22Rv1 (cell line): ENCODE results near the gene ACVRL1.

Experiments
- H3K27ac ChIP-seq: fragments of 450-650 bp; 2 replicates; pipeline ENCODE4 v1.5.1; 2017
- ZFX ChIP-seq: fragments of 450-650 bp; IDR thresholded peaks from 2 replicates; pipeline ENCODE4 v1.6.1; 2017; ENCODE audit warnings: antibody characterized with exemption, borderline replicate concordance
- TF ChIP-seq, protein P1 (sequence below): fragments of 450-650 bp; IDR thresholded peaks from 2 replicates; pipeline ENCODE4 v1.5.1; 2017; ENCODE audit warnings: mild to moderate bottlenecking

The ACVRL1 gene

DNA sequence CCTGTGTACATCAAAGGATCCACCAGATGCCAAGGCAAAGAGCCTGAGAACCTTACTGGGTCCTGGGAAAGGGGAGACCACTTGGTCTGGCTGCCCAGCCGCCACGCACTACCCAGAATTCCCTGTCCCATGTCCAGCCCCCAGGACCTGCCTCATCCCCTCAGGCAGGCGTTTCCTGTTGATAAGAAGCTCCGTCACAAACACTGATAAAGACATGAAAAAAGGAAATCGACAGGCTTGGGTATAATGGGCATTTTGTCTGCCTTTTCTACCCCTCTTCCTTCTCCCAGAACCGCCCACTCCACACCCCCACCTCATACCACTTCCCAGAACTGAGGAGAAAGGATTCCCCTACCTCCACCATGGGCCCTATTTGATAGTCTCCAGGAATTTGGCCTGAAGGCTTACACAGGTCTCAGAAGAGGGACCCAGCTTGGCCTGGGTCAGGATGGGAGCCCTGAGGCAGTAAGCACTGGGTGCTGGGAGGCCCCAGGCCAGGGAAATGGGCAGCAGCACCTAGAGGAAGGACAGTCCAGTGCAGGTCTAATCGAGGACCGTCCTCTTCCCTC lies 18.8 kb downstream of the ACVRL1 start:
- H3K27ac ChIP-seq, result no peak overlapping the region

GRCh38 chr12:51926718-51927117 lies 19.4 kb downstream of the ACVRL1 start:
- no peak overlapping the region for H3K27ac ChIP-seq
- TF ChIP-seq ZFX, result no peak
- TF ChIP-seq, protein P1, sequence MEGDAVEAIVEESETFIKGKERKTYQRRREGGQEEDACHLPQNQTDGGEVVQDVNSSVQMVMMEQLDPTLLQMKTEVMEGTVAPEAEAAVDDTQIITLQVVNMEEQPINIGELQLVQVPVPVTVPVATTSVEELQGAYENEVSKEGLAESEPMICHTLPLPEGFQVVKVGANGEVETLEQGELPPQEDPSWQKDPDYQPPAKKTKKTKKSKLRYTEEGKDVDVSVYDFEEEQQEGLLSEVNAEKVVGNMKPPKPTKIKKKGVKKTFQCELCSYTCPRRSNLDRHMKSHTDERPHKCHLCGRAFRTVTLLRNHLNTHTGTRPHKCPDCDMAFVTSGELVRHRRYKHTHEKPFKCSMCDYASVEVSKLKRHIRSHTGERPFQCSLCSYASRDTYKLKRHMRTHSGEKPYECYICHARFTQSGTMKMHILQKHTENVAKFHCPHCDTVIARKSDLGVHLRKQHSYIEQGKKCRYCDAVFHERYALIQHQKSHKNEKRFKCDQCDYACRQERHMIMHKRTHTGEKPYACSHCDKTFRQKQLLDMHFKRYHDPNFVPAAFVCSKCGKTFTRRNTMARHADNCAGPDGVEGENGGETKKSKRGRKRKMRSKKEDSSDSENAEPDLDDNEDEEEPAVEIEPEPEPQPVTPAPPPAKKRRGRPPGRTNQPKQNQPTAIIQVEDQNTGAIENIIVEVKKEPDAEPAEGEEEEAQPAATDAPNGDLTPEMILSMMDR, result peak; percentile 79

More for the DNA sequence above, 18.8 kb downstream of the ACVRL1 start:
- TF ChIP-seq, protein P1, result no peak
- TF ChIP-seq ZFX, result no peak

DNA sequence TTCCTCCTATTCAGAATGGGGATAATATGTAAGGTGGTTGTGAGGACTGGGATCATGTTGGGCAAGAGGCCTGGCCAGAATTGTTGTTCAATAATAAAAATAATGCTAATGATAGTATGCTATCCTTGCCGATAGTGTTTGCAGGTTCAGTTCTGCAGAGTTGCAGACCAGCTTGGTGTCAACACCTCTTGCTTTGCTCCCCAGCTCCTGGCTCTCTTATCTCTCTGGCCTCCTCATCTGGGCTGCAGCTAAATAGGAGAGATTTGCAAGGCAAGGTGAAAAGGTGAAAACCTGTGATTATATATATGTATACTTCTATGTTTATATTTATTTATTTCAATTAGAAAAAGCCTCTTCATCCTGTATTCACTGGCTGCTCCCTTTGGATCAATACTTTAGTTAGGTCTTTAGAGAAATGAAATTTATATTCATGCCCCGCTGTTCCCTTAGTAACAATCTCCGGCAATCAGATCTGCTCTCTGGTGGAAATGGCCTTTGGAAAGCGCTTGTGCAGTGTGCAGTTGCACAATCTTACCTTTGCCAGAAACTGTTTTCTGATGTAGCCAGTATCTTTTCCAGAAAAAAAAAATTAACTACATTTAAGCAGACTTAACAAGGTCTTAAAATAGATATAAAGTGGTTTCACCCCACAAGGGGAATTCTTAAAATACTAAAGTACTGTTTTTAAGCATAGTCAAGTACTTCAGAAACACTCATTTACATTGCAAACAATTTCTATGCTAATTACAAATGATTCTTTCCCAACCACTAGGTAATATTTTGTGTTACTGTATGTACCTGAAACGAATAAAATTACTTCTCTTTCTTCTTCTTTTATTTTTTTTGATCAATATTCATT lies 25.1 kb downstream of the ACVRL1 start:
- TF ChIP-seq, protein P1, result no peak
- no peak for TF ChIP-seq ZFX
- no peak overlapping the region for H3K27ac ChIP-seq

DNA sequence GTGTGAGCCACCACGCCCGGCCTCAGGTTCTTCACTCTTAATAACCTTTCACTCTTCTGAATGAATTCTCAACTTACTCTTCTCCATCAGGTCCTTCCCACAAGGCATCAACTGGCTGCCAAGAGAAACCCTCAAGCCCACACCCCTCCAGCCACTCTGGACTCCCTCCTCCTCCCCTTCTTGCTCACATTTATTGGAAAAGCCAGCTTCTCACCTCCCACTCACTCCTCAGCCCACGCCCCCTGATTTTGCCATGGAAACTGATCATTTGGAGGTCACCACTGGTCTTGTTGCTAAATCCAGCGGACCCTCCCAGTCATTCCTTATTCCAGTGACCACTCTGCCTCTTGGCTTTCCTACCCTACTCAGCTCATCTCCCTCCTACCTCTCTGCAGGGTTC lies 26.8 kb downstream of the ACVRL1 start:
- H3K27ac ChIP-seq, result no peak overlapping the region
- no peak for TF ChIP-seq ZFX
- TF ChIP-seq, protein P1, result no peak

DNA sequence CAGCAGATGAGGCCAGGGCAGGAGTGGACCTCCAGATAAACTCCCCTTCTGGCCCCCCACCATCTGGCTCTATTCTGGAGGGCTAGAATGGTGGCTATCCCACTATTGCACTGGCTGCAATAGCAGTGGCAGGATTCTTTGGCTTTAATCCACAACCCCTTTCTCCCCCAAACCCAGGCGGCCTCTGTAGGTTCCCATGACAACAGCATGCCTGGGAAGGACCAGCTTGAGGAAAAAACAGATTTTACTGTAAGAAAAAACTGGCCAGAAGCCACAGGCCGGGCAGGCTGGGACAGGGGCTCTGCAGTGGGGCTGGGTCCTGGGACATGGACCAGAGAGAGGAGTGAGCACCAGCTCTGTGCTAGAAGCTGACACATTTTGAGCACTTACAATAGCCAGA lies 30.6 kb downstream of the ACVRL1 start:
- TF ChIP-seq, protein P1, result no peak
- TF ChIP-seq ZFX, result no peak
- no peak overlapping the region for H3K27ac ChIP-seq

- TF ChIP-seq, protein P1, result no peak
- no peak for TF ChIP-seq ZFX
- H3K27ac ChIP-seq, result no peak overlapping the region
Observed at GRCh38 chr12:51938726-51939125, 31.4 kb downstream of the ACVRL1 start.

GRCh38 chr12:51941011-51941581 lies 33.8 kb downstream of the ACVRL1 start:
- no peak overlapping the region for H3K27ac ChIP-seq
- TF ChIP-seq, protein P1, result no peak
- TF ChIP-seq ZFX, result no peak
